CD4-positive, alpha-beta T cell (primary cell): ENCODE results near the gene RIPK4. TPM values are rescaled to one million over a fixed set of nuclear protein-coding genes. Genes with fewer than 3 reads are reported as not detected.

Experiments used
- ATAC-seq: fragments of 200-7000 bp; cut with Tn5 transposase; one replicate; pipeline ENCODE4 v1.10.0; 2022; ENCODE audit warnings: mild to moderate bottlenecking; ENCODE audit not compliant: poor library complexity
- CTCF ChIA-PET: fragments of 350-600 bp; sonication (Branson Sonifier 250); formaldehyde crosslinking; loops from one replicate; lab custom pipeline; 2021; ENCODE audit warnings: antibody characterized with exemption, inconsistent platforms; lab: Charles Lee
- POLR2A ChIA-PET: fragments of 350-600 bp; sonication (Branson Sonifier 250); formaldehyde crosslinking; loops from one replicate; lab custom pipeline; 2021; ENCODE audit warnings: antibody characterized with exemption, inconsistent platforms; lab: Charles Lee
- DNase-seq, 14 experiments: peaks; one replicate each; pipeline ENCODE4 v3.0.0-alpha.2; 2013 to 2020; ENCODE audit warnings: mixed read lengths in 2 of 14
- H3K27ac ChIP-seq, 2 donors: one replicate each; pipeline versions ENCODE4 v1.5.1 to v1.7.0; 2013; ENCODE audit warnings: low read length in 2 of 2, low read depth in 1 of 2, mild to moderate bottlenecking in 1 of 2
- H3K27me3 ChIP-seq, 2 experiments: 1 replicate in 1 of 2; 2 replicates in 1 of 2; pipeline versions ENCODE4 v1.6.1 to v1.7.0; 2013; ENCODE audit warnings: low read length in 2 of 2, control low read depth in 1 of 2, mild to moderate bottlenecking in 1 of 2, moderate library complexity in 1 of 2; ENCODE audit not compliant: insufficient read depth in 2 of 2, control insufficient read depth in 1 of 2
- H3K36me3 ChIP-seq: one replicate; pipeline ENCODE4 v1.6.1; 2013; ENCODE audit warnings: low read length, control low read depth; ENCODE audit not compliant: insufficient read depth
- H3K4me1 ChIP-seq: one replicate; pipeline ENCODE4 v1.6.1; 2013; ENCODE audit warnings: low read length, control low read depth; ENCODE audit not compliant: insufficient read depth
- H3K4me3 ChIP-seq: one replicate; pipeline ENCODE4 v1.5.1; 2013; ENCODE audit warnings: mild to moderate bottlenecking, low read length, moderate library complexity
- H3K9me3 ChIP-seq, 2 experiments: 1 replicate in 1 of 2; 2 replicates in 1 of 2; pipeline versions ENCODE4 v1.6.1 to v1.7.0; 2013; ENCODE audit warnings: low read length in 2 of 2, mild to moderate bottlenecking in 2 of 2, control low read depth in 1 of 2, moderate library complexity in 1 of 2; ENCODE audit not compliant: control insufficient read depth in 1 of 2, insufficient read depth in 1 of 2
- H3K27ac Mint-ChIP-seq: one replicate; pipeline ENCODE4 v1.8.0; 2020; ENCODE audit warnings: mixed read lengths
- H3K27me3 Mint-ChIP-seq: one replicate; pipeline ENCODE4 v1.8.0; 2021; ENCODE audit warnings: mixed read lengths
- H3K36me3 Mint-ChIP-seq: one replicate; pipeline ENCODE4 v1.8.0; 2021; ENCODE audit warnings: low read depth, mixed read lengths
- H3K4me1 Mint-ChIP-seq: one replicate; pipeline ENCODE4 v1.8.0; 2021; ENCODE audit warnings: low read depth, mixed read lengths
- H3K4me3 Mint-ChIP-seq: one replicate; pipeline ENCODE4 v1.8.0; 2020; ENCODE audit warnings: mild to moderate bottlenecking, mixed read lengths
- H3K9me3 Mint-ChIP-seq: one replicate; pipeline ENCODE4 v1.8.0; 2020; ENCODE audit warnings: mixed read lengths
- intact Hi-C, 2 experiments: fragments of 100-400 bp; cut with DNase I in 1 of 2; cut with micrococcal nuclease in 1 of 2; formaldehyde crosslinking; loops; one replicate each; pipeline versions ENCODE4 v1.15.1 to v1.9.0; 2023 to 2025; cut with DNase I, micrococcal nuclease
- total RNA-seq, 174 experiments: library from RNA in 2 of 174; stranded (reverse) in 2 of 174; gene quantifications; one replicate each; pipeline ENCODE4 v1.2.3 and lab custom pipeline; 2021 to 2026
- TF ChIP-seq, protein P1 (sequence below): fragments of 200-600 bp; IDR thresholded peaks from one replicate; pipeline ENCODE4 v1.8.0; 2022; ENCODE audit warnings: antibody characterized with exemption, mild to moderate bottlenecking

RIPK4 gene
- total RNA-seq, 2 experiments from 2014 or later: 2.5 to 3.0 TPM

DNA sequence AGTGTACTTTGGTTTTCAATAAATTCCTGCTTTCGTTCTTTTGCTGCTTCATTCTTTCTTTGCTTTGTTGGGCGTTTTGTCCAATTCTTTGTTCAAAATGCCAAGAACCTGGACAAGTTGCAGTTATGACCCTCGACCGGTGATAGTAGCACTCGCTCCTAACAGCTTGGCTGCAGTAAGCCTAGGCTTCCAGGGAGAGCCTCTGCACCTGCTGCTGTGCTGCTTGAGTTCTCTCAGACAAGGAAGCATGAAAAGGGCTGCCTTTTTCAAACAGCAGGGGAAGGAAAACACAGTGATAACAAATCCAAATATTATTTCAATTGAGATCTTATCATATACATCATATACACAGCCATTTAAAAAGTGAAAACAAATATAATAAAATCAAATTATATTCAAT is 12.8 kb upstream of the RIPK4 start:
- ATAC-seq: no peak
- Mint-ChIP-seq H3K27me3 (peaks cover 88% of the 10 kb centered on the region), H3K4me3 (no peak overlapping the region), H3K4me1 (peaks cover 15% of the 10 kb centered on the region), H3K36me3 (no peaks in the 10 kb centered on the region), H3K27ac (no peak overlapping the region), H3K9me3 (no peaks in the 10 kb centered on the region)
- no peak overlapping the region for H3K4me3 ChIP-seq
- ChIA-PET CTCF (no interaction called here), POLR2A (interaction anchor here (1.1 kb wide), 1 partner anchor 9 kb away, joined by 3 read pairs; no protein-coding TSS in a partner anchor)
- H3K9me3 ChIP-seq: peaks cover 0 to 3% of the 10 kb centered on the region in 2 experiments
- H3K27me3 ChIP-seq: peaks cover 50 to 79% of the 10 kb centered on the region in 2 experiments
- intact Hi-C loops: no loop called here
- no peak overlapping the region for H3K27ac ChIP-seq
- peaks cover 6% of the 10 kb centered on the region for H3K4me1 ChIP-seq
- H3K36me3 ChIP-seq: no peaks in the 10 kb centered on the region
- TF ChIP-seq, protein P1, sequence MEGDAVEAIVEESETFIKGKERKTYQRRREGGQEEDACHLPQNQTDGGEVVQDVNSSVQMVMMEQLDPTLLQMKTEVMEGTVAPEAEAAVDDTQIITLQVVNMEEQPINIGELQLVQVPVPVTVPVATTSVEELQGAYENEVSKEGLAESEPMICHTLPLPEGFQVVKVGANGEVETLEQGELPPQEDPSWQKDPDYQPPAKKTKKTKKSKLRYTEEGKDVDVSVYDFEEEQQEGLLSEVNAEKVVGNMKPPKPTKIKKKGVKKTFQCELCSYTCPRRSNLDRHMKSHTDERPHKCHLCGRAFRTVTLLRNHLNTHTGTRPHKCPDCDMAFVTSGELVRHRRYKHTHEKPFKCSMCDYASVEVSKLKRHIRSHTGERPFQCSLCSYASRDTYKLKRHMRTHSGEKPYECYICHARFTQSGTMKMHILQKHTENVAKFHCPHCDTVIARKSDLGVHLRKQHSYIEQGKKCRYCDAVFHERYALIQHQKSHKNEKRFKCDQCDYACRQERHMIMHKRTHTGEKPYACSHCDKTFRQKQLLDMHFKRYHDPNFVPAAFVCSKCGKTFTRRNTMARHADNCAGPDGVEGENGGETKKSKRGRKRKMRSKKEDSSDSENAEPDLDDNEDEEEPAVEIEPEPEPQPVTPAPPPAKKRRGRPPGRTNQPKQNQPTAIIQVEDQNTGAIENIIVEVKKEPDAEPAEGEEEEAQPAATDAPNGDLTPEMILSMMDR: no peak
- DNase-seq: no peak

DNA sequence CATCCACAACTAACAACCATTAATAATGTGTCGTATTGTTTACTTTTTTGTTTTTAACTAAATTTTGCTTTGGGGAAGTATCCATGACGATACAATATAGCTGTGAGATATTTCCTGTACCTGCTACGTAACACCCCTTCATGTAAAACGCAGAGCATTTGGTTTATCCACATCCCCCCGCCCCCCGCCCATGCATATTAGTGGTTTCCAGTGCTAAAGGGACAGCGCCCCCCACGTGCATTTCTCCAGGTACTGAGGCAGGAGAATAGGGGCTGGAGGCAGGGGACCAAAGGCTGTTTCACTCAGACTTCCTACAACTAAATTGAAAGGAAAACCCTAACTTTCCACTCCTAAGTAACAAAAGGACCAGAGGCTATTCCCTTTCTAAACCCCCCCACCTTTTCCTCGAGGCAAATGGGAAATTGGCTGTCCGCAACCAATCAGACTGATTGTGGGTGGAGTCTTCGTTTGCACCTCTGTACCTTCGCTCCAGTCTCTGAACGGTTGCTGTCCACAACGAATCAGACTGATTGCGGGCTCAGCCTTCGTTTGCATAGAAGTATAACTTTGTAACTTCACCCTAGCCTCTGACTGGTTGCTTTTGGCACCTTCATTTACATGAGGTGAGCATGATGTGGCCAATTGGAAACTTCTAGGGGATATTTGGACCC is 12.2 kb upstream of the RIPK4 start:
- peaks cover 0 to 3% of the 10 kb centered on the region in 2 experiments for H3K9me3 ChIP-seq
- Mint-ChIP-seq H3K27ac (no peak overlapping the region), H3K36me3 (no peaks in the 10 kb centered on the region), H3K4me3 (peak overlapping the region; percentile 28), H3K9me3 (no peaks in the 10 kb centered on the region), H3K4me1 (peaks cover 15% of the 10 kb centered on the region), H3K27me3 (peaks cover 88% of the 10 kb centered on the region)
- no peak overlapping the region for H3K4me3 ChIP-seq
- ATAC-seq (peak; percentile 68), DNase-seq (no peak)
- no peaks in the 10 kb centered on the region for H3K36me3 ChIP-seq
- POLR2A ChIA-PET: interaction anchor here (1.1 kb wide), 1 partner anchor 9 kb away, joined by 3 read pairs; no protein-coding TSS in a partner anchor
- intact Hi-C loops: no loop called here
- CTCF ChIA-PET: no interaction called here
- peaks cover 6% of the 10 kb centered on the region for H3K4me1 ChIP-seq
- TF ChIP-seq, protein P1: no peak
- H3K27me3 ChIP-seq: peaks cover 45 to 76% of the 10 kb centered on the region in 2 experiments
- H3K27ac ChIP-seq: no peak overlapping the region

DNA sequence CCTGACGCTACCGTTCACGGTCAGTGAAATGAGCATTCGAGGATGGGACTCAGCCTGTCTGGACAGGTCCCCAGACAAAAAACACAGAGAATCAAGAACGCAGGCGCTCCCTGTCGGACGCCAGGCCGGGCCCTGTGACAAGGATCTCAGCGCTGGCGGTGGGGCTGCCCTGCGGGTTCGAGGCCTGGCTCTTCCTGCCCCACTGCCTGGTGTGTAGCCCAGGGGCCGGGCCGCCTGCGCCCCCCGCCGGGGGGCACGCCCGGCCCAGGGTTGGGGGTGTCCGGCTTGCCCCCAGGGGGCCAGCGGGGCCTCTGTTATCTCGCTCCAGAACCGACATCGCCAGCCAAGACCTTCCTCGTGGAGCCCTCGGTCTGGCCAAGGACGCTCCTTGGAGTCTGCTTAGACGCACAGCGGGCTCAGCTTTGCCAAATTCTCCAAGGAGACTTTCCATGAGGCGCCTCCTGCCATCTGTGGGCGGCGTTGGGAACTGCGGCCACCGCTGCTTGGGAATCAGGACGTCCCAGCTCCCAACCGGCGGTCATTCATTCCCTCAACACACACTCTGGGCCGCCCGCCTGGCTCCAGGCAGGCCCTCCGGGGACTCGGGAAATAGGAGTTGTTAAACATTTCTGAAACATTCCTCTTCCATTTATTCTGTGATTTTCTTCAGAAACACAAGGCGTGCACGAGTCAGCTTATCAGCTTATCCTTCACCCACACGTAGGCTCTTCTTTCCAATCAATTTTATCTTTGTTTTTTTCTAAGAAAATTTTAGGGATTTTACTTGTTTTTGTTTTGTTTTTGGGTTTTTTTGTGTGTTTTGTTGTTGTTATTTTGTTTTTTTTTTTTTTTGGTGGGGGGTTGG is 11.3 kb upstream of the RIPK4 start:
- no peak overlapping the region for H3K27ac ChIP-seq
- intact Hi-C loops: no loop called here
- POLR2A ChIA-PET: interaction anchor here (0.9 to 1.1 kb wide), 2 partner anchors 8 to 147 kb away, joined by 3 read pairs; no protein-coding TSS in a partner anchor
- H3K9me3 Mint-ChIP-seq: no peaks in the 10 kb centered on the region
- H3K36me3 ChIP-seq: no peaks in the 10 kb centered on the region
- no peaks in the 10 kb centered on the region for H3K36me3 Mint-ChIP-seq
- H3K4me1 Mint-ChIP-seq: peaks cover 11% of the 10 kb centered on the region
- ATAC-seq: no peak
- no peak overlapping the region for H3K27ac Mint-ChIP-seq
- no peak overlapping the region for H3K4me3 ChIP-seq
- H3K4me3 Mint-ChIP-seq: no peak overlapping the region
- TF ChIP-seq, protein P1: no peak
- peak in 2 of 14 experiments; percentile 42 to 47 for DNase-seq
- peaks cover 45 to 73% of the 10 kb centered on the region in 2 experiments for H3K27me3 ChIP-seq
- no peaks in the 10 kb centered on the region for H3K4me1 ChIP-seq
- CTCF ChIA-PET: no interaction called here
- H3K9me3 ChIP-seq: peaks cover 0 to 3% of the 10 kb centered on the region in 2 experiments
- peaks cover 84% of the 10 kb centered on the region for H3K27me3 Mint-ChIP-seq
